ENCODE data around the gene TBXA2R.

Gene TBXA2R

DNA sequence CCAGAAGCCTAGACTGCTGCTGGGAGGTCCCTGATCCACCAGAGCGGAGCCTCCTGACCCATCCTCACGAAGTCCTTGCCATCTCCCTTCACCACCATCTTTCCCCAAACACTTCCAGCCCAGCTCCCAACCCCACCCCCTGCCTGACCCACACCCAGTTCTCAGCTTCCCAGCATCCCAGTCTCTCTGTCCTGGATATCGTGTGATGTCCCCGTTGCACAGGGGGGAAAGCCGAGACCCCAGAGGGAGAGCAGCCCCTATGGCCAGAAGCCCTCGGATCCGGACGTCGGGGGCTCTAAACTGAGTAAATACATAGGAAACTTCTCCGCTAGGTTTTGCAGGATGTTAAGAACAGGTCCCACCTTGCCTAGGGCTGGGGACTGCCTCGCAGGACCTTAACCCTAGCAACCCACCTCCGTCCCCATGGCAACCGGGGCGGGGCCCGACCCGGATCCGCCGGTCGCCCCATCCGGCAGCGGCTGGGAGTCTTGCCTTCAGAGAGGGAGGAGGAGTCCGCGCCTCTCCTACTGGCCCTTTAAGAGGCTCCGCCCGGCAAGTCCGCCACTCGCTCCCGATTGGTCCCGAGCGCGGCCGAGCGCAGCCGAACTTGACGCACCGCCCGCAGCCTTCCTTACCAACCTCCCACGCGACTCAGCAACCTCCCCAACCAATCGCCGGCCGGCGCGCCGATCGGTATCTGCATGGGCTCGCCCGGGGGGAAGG lies 34.4 kb downstream of the TBXA2R start:
- TF ChIP-seq, protein P1, sequence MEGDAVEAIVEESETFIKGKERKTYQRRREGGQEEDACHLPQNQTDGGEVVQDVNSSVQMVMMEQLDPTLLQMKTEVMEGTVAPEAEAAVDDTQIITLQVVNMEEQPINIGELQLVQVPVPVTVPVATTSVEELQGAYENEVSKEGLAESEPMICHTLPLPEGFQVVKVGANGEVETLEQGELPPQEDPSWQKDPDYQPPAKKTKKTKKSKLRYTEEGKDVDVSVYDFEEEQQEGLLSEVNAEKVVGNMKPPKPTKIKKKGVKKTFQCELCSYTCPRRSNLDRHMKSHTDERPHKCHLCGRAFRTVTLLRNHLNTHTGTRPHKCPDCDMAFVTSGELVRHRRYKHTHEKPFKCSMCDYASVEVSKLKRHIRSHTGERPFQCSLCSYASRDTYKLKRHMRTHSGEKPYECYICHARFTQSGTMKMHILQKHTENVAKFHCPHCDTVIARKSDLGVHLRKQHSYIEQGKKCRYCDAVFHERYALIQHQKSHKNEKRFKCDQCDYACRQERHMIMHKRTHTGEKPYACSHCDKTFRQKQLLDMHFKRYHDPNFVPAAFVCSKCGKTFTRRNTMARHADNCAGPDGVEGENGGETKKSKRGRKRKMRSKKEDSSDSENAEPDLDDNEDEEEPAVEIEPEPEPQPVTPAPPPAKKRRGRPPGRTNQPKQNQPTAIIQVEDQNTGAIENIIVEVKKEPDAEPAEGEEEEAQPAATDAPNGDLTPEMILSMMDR (IDR thresholded peaks at IDR 0.05) = no peak

DNA sequence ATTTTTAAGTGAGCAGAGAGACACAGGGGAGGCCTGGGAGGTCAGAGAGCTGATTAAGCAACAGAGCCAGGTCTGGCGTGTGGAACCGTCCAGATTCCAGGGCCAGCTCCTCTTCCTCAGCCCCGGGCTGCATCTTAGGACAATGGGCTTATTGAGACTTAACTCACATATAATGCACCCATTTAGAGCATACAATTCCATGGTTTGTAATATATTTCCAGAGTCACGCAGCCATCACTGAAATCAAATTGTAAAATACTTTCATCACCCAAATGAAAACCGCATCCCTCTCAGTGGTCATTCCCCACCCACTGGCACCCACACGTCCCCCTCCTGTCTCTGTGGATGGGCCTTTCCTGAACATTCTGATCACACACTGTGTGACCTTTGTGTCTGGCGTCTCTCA lies 36.1 kb downstream of the TBXA2R start:
- TF ChIP-seq, protein P1 (IDR thresholded peaks at IDR 0.05) = no peak

DNA sequence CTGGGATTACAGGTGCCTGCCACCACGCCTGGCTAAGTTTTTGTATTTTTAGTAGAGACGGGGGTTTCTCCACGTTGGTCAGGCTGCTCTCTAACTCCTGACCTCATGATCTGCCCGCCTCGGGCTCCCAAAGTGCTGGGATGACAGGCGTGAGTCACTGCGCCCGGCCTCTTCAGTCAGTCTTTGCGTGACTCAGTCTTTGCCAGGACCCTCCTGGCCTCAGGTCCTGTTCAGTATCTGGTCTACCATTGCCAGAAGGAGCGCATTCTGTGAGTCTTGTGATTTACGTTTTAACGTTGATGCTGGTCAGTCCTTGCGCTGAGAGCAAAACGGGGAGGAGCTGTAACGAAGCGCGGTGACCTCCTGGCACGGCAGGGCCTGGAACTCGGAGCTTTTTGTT lies 41.5 kb downstream of the TBXA2R start:
- TF ChIP-seq, protein P1 (IDR thresholded peaks at IDR 0.05) = no peak

DNA sequence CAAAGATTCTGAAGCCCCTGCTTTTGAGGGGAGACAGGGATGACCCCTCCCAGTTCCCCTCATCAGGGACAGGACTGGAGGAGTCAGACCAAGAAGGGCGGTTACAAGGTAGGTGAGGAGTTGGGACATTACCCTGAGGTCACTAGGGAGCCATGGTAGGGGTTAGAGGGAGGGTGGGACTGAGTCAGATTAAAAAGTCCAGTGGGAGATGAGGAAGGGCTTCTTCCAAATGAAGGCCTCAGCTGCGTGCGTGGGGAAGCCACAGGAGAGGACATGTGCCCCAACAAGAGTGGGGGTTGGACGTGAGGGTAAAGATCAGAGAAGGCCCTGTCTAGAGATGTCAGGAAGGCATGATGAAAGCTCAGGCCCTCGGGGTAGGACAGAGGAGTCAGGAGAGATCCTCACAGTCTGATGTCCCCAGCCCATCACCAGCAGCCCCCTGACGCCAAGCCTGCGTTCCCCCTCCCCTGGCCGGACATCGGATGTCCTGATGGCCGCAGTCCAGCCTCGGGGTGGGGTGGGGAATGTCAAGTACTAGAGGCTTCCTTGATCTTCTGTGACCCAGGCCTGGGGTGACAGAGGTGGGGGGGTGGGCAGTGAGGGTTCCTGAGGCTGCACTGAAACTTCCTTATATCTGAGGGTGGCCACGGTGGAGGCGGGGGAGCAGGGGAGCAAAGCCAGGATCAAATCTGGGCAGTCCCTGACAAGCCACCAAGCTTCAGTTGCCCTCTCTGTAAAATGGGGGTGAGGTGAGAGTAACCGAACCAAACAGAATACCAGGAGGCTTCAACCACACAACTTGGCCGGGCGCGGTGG lies 42.8 kb downstream of the TBXA2R start:
- TF ChIP-seq, protein P1 (IDR thresholded peaks at IDR 0.05) = no peak

DNA sequence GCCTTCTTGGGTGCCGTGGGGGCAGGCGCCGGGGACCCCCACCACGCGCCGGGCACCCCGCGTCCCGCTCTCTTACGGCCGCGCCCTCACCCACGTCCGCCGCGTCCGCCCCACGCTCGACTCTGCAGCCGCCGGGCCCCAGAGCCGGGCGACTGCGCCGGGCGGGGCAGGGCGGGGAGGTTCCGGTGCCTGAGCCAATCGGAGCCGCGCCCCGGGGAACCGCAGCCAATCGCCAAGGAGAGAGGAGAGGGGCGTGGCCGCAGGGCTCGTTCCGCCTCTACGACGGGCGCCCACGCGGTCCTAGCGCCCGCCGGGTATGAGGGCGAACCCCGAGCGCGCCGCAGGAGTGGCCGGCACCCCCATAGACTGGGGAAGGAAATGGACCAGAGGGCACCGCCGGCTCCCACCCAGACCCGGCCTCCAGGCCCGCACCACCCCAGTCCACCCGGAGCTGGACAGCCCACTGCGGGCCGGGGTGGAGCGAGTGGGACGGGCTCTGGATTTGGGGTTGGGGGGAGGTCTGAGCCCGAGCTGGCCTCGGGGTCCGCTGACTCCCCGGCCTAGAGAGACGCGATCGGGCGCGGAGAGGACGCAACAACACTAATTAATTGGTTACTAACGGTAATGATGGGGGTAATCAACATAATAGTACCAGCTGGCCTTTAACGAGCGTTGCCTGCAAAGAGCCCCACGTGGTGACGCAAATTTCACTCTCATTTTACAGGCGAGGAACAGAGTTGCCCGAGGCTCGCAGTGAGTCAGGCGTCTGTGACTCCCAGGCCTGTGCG lies 49.0 kb downstream of the TBXA2R start, which contains the start of gene MFSD12:
MFSD12 (minus strand) TSS at position 126 of the 788 bp plus-strand sequence. CDS start 183 bp downstream, outside the sequence.
- TF ChIP-seq, protein P1 (IDR thresholded peaks at IDR 0.05) = no peak

DNA sequence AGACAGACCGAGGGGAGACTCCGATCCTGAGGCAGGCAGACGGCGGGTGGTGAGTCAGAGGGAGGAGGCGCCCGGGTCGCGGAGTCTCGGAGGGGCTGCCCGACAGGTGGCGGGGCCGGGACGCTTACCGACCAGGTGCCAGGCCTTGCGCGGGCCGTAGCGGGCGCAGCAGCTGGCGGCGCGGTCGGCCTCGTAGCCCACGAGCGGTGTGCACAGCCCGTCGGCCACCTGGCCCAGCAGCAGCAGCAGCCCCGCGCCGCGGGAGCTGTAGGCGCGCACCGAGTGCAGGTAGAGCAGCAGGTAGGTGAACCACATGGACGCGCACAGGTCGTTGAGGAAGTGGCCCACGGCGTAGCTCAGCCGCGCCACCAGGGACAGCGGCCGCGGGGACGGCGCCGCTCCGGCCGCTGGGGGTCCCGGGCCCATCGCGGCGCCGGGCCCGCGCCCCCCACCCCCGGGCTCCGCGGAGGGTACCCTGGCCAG lies 49.7 kb downstream of the TBXA2R start:
- TF ChIP-seq, protein P1 (IDR thresholded peaks at IDR 0.05) = no peak

DNA sequence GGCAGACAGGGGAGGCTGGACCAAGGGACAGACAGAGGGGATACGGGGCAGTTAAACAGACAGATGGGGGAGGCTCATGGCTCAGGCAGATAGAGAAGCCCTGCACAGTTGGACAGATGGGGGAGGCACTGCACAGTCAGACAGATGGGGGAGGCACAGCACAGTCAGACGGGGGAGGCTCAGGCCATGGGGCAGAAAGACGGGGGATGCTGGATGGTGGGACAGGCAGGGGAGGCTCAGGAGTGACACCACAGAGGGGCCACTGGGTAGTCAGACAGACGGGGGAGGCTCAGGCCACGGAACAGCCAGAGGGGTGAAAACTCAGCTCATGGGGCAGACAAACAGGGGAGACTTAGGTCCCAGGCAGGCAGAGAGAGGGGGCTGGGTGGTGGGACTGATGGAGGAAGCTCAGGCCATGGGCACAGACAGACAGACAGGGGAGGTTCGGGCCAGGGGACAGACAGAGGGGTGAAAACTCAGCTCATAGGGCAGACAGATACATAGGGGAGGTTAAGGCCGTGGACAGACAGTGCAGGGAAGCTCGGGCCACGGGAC lies 50.2 kb downstream of the TBXA2R start:
- TF ChIP-seq, protein P1 (IDR thresholded peaks at IDR 0.05) = no peak

All from LNCAP (cell line).